Measurements from ENCODE around the gene CREBBP.

Gene CREBBP

GRCh38 chr16:3832668-3833067, 47.8 kb downstream of the CREBBP start:
- no peak overlapping the region for H3K4me3 ChIP-seq (ENCODE audit: low read length)
- TF ChIP-seq ZNF274 (IDR thresholded peaks at IDR 0.05; ENCODE audit: low read depth, low read length) = no peak

- TF ChIP-seq ZNF274 (IDR thresholded peaks at IDR 0.05; ENCODE audit: low read depth, low read length) = no peak
- no peak overlapping the region for H3K4me3 ChIP-seq (ENCODE audit: low read length)
Measured at GRCh38 chr16:3830625-3831254, 49.8 kb downstream of the CREBBP start.

DNA sequence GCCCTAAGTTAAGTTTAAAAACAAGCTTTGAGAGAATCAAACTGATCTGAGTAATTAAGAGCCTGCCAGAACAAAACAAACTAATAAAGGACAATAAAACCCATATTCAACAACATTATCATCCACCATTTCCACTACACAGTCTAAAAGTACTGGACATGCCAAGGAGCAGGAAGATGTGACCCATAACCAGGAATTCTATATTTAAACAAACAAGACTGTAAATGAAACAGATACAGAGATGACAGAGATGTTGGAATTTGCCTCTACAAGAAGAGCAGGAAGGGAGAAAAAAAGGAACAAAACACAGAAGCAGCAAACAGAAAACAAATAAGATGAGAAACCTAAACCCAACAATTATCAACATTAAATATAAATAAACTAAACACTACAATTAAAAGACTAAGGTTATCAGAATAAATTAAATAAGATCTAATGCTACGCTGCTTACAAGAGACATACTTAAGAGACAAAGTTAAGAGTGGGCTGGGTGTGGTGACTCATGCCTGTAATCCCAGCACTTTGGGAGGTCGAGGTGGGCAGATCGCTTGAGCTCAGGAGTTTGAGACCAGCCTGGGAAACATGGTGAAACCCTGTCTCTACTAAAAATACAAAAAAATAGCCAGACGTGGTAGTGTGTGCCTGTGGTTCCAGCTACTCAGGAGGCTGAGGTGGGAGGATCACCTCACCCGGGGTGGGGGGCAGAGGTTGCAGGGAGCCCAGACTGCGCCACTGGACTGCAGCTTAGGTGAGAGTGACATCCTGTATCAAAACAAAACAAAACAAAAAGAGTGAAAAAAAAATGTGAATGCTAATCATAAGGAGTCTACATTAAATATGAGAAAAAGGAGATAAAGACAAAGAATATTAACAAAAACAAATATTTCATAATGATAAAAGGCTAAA, 50.6 kb downstream of the CREBBP start:
- TF ChIP-seq ZNF274 (IDR thresholded peaks at IDR 0.05; ENCODE audit: low read depth, low read length) = no peak
- no peak overlapping the region for H3K4me3 ChIP-seq (ENCODE audit: low read length)

DNA sequence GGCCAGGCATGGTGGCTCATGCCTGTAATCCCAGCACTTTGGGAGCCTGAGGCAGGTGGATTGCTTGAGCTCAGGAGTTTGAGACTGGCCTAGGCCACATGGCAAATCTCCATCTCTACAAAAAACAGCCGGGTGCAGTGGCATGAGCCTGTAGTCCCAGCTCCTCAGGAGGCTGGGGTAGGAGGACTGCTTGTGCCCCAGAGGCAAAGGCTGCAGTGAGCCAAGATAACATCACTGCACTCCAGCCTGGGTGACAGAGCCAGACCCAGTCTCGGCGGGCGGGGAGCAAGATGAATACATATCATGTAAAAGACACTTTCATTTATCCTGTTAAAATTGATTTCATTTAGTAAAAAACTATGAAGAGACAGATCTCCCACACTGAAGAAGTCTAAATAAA, 54.6 kb downstream of the CREBBP start:
- TF ChIP-seq ZNF274 (IDR thresholded peaks at IDR 0.05; ENCODE audit: low read depth, low read length) = no peak
- no peak overlapping the region for H3K4me3 ChIP-seq (ENCODE audit: low read length)

DNA sequence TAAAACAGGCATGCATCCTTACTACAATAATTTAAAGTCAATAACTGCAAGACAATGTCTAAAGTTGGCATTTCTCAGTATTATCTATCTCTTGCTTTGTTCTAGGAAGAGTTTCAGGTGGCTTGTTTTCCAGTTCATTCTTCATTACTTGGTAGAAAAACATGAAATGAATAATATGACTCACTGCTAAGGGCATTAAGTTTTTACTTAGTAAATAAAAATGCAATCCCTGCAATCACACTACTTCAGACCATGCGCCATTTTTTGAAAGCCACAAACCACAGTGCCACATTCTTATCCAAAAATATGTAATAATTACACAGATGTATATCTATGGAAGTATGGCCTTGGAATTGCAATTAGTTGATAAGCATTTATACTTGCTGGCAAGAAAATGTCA, 55.4 kb downstream of the CREBBP start:
- no peak overlapping the region for H3K4me3 ChIP-seq (ENCODE audit: low read length)
- TF ChIP-seq ZNF274 (IDR thresholded peaks at IDR 0.05; ENCODE audit: low read depth, low read length) = no peak

DNA sequence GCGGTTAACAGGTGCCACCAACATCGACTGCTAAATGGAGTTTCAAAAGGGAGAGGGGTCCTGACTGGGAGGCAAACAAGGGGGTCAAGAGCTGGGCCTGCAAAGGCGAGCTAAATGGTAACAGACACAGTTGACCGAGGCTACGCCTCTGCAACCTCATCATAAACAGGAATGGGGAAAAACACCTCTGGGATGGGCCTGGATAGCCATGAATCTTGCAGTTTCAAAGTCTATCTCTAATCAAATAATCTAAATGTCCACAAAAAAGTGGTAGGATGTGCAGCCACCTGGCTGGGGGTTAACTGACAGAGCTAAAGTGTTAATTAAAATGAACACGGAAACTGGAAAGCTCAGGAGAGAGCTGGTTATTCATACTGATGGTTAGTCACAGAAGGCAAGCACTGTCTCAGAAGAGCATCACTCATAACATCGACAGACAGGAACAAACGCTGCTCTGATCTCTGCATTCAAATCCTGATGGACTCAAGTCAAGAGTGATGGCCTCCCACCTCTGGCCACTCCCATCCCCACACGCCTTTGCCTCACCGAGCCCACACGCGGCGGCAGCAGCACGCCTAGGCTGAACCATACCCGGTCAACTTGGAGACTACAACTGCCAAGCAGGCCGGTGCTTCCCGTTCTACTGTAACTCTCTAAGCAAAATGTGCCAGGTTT, 56.3 kb downstream of the CREBBP start:
- H3K4me3 ChIP-seq (ENCODE audit: low read length) = no peak overlapping the region
- TF ChIP-seq ZNF274 (IDR thresholded peaks at IDR 0.05; ENCODE audit: low read depth, low read length) = no peak

- H3K4me3 ChIP-seq (ENCODE audit: low read length) = no peak overlapping the region
- TF ChIP-seq ZNF274 (IDR thresholded peaks at IDR 0.05; ENCODE audit: low read depth, low read length) = no peak
Measured at GRCh38 chr16:3823427-3823826, 57.1 kb downstream of the CREBBP start.

- no peak for TF ChIP-seq ZNF274 (IDR thresholded peaks at IDR 0.05; ENCODE audit: low read depth, low read length)
- no peak overlapping the region for H3K4me3 ChIP-seq (ENCODE audit: low read length)
Measured at GRCh38 chr16:3822366-3823045, 58.0 kb downstream of the CREBBP start.

DNA sequence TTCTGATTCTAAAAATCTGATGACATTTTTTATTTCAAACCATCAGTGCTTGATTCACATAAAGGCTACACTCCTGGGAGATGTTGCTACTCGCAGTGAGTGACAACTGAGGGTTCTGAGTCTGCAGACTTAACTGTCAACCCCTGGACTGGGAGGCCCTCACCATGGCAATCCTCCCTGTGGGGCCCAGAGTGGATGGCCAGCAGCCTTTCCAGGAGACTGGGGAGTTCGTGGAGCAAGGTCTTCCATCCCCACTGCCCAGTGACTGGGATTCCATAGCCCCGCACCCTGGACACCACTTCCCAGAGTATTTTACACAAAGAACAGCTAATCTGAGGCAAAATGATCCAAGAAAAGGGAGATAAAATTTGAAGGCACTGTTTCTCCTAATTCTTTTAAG, 59.3 kb downstream of the CREBBP start:
- no peak overlapping the region for H3K4me3 ChIP-seq (ENCODE audit: low read length)
- no peak for TF ChIP-seq ZNF274 (IDR thresholded peaks at IDR 0.05; ENCODE audit: low read depth, low read length)

DNA sequence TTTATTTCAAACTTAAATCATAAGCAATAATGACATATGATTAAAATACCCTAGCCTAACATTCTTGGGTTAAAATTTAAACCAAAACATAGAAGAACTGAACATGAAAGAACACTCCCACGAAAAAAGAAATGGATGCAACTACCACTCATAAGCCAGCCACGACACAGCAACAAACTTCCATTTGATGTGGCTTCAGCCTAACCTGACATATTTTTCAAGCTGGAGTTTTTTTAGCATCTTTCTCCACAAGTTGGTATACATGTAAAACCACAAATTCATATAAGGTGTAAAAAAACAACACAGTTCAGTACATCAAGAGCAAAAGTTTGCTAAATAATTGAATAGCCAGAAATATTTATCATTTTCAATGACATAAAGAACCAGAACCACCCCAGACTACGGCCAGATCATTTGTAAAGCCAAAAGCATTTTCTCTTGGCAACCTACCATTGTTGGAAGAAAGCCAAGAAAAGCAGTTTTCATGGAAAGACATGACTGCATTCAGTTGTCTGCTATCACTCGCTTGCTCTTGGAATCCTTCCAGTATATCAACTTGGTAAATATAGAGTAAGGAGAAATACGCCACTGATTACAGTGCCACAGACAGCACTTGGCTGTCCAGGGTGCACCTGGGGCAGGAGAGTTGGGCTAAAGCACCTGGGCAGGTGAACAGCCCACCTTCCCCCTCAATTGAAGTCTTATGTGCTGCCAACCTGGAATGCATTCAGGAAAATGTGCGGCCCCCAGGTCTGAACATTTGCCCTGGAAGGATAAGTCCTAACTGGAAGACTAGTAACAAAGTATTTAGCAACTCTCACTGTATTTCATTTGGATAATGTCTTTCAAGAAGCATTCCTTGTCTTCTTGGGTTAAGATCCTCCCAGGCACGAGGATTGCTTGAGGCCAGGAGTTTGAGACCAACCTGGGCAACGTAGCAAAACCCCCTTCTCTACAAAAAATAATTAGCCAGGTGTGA, 60.5 kb downstream of the CREBBP start:
- no peak overlapping the region for H3K4me3 ChIP-seq (ENCODE audit: low read length)
- no peak for TF ChIP-seq ZNF274 (IDR thresholded peaks at IDR 0.05; ENCODE audit: low read depth, low read length)

GRCh38 chr16:3819175-3819527, 61.4 kb downstream of the CREBBP start:
- no peak for TF ChIP-seq ZNF274 (IDR thresholded peaks at IDR 0.05; ENCODE audit: low read depth, low read length)

GRCh38 chr16:3816326-3816725, 64.2 kb downstream of the CREBBP start:
- no peak overlapping the region for H3K4me3 ChIP-seq (ENCODE audit: low read length)
- no peak for TF ChIP-seq ZNF274 (IDR thresholded peaks at IDR 0.05; ENCODE audit: low read depth, low read length)

More at GRCh38 chr16:3819175-3819527, 61.4 kb downstream of the CREBBP start:
- H3K4me3 ChIP-seq (ENCODE audit: low read length) = no peak overlapping the region; the same call in 1 of the 2 replicates

DNA sequence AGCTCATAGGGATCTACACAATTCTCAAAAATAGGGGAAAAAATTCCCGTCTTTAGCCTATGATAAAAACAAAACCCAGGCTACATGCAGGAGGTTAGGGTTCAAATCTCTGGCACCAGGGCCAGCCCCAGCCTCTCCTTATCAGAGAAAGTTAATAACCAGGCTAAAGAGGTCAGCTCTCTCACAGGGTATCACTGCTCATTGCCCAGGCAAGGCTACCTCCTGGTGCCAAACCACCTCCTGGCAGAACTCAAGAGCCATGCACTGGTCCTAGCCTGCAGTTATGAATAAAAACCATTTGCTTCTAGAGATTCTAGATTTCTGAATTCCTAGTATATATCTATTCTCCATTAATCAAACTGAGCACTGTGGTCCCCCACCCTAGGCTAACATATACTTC, 65.8 kb downstream of the CREBBP start:
- no peak overlapping the region for H3K4me3 ChIP-seq (ENCODE audit: low read length)
- no peak for TF ChIP-seq ZNF274 (IDR thresholded peaks at IDR 0.05; ENCODE audit: low read depth, low read length)

All from GM08714 (cell line).